Naive thymus-derived CD8-positive, alpha-beta T cell (primary cell): ENCODE results near the gene SORL1. TPM values are rescaled to one million over a fixed set of nuclear protein-coding genes. Genes with fewer than 3 reads are reported as not detected.

Experiments used
- ATAC-seq, 2 donors: fragments of 150-1000 bp; cut with Tn5 transposase in 1 of 2; sonication (Bioruptor Pico), chemical (Tn5 transposase) in 1 of 2; 1 replicate in 1 of 2; 2 replicates in 1 of 2; pipeline ENCODE4 v1.10.0; 2021; ENCODE audit warnings: mild to moderate bottlenecking in 2 of 2, moderate library complexity in 2 of 2
- POLR2A ChIA-PET: fragments of 350-600 bp; sonication (Branson Sonifier 250); formaldehyde crosslinking; loops from one replicate; lab custom pipeline; 2021; ENCODE audit warnings: antibody characterized with exemption; lab: Charles Lee
- DNase-seq, 10 donors: peaks; one replicate each; pipeline versions ENCODE4 v3.0.0 to v3.0.0-alpha.2; 2020 to 2022
- H3K27ac Mint-ChIP-seq, 10 donors: one replicate each; pipeline ENCODE4 v1.8.0; 2020 to 2022; ENCODE audit warnings: mild to moderate bottlenecking in 10 of 10, mixed read lengths in 10 of 10, moderate library complexity in 4 of 10, inconsistent platforms in 1 of 10
- H3K27me3 Mint-ChIP-seq, 5 donors: one replicate each; pipeline ENCODE4 v1.8.0; 2021 to 2022; ENCODE audit warnings: mixed read lengths in 5 of 5
- H3K36me3 Mint-ChIP-seq, 3 donors: one replicate each; pipeline ENCODE4 v1.8.0; 2020 to 2022; ENCODE audit warnings: mixed read lengths in 3 of 3, mild to moderate bottlenecking in 2 of 3, inconsistent platforms in 1 of 3
- H3K4me1 Mint-ChIP-seq, 4 donors: one replicate each; pipeline ENCODE4 v1.8.0; 2021 to 2022; ENCODE audit warnings: mixed read lengths in 4 of 4
- H3K4me3 Mint-ChIP-seq, 10 donors: one replicate each; pipeline ENCODE4 v1.8.0; 2020 to 2022; ENCODE audit warnings: mild to moderate bottlenecking in 10 of 10, mixed read lengths in 10 of 10, moderate library complexity in 6 of 10, inconsistent platforms in 1 of 10
- H3K9me3 Mint-ChIP-seq, 9 donors: one replicate each; pipeline ENCODE4 v1.8.0; 2020 to 2022; ENCODE audit warnings: mixed read lengths in 9 of 9, mild to moderate bottlenecking in 3 of 9, inconsistent platforms in 1 of 9, moderate library complexity in 1 of 9
- polyA plus RNA-seq, 3 donors: library from polyadenylated mRNA; unstranded; fragments of 300-500 nt; fragmentation: Illumina TruSeq; gene quantifications; one replicate each; pipeline ENCODE4 v1.2.3, GENCODE V29; 2021
- total RNA-seq, 8 experiments: library from RNA in 2 of 8; stranded (reverse) in 2 of 8; gene quantifications; one replicate each; pipeline ENCODE4 v1.2.3 and lab custom pipeline; 2021 to 2026

The SORL1 gene
- total and polyA plus RNA-seq, 5 experiments from 2014 or later = 157 to 419 (median 230) TPM

GRCh38 chr11:121444526-121444925, 7.6 kb upstream of the SORL1 start:
- ATAC-seq (no peak), DNase-seq (no peak)
- H3K27me3 Mint-ChIP-seq = no peaks in the 10 kb centered on the region
- peak overlapping the region in 5 of 10 donors; percentile 3 to 82 (median 65) for H3K4me3 Mint-ChIP-seq
- H3K9me3 Mint-ChIP-seq = peaks cover 0 to 3% (median 0%) of the 10 kb centered on the region in 9 donors
- peaks cover 32 to 74% (median 69%) of the 10 kb centered on the region in 4 donors for H3K4me1 Mint-ChIP-seq
- H3K36me3 Mint-ChIP-seq = peaks cover 19 to 49% (median 37%) of the 10 kb centered on the region in 3 donors
- POLR2A ChIA-PET = interaction anchor here (0.6 to 13.8 kb wide), 4 partner anchors 7 to 27 kb away, joined by 3 to 275 read pairs (median 16); partner anchors contain the start of genes SORL1 and SORL1-AS1
- peak overlapping the region; percentile 45 to 98 (median 94) for H3K27ac Mint-ChIP-seq

GRCh38 chr11:121445071-121445768, 6.9 kb upstream of the SORL1 start:
- Mint-ChIP-seq H3K9me3 (peaks cover 0 to 3% (median 0%) of the 10 kb centered on the region in 9 donors), H3K36me3 (peaks cover 19 to 47% (median 34%) of the 10 kb centered on the region in 3 donors), H3K27me3 (no peaks in the 10 kb centered on the region), H3K4me3 (peak overlapping the region; percentile 32 to 82 (median 66)), H3K4me1 (peaks cover 37 to 78% (median 73%) of the 10 kb centered on the region in 4 donors), H3K27ac (peak overlapping the region; percentile 88 to 98 (median 94))
- DNase-seq (no peak), ATAC-seq (no peak)
- POLR2A ChIA-PET = interaction anchor here (0.5 to 13.8 kb wide), 3 partner anchors 13 to 454 kb away, joined by 3 to 275 read pairs (median 3); no protein-coding TSS in a partner anchor

GRCh38 chr11:121446752-121447156, 5.4 kb upstream of the SORL1 start:
- H3K36me3 Mint-ChIP-seq = peaks cover 19 to 47% (median 30%) of the 10 kb centered on the region in 3 donors
- ATAC-seq (no peak), DNase-seq (no peak)
- H3K4me1 Mint-ChIP-seq = peaks cover 41 to 81% (median 80%) of the 10 kb centered on the region in 4 donors
- H3K27me3 Mint-ChIP-seq = no peaks in the 10 kb centered on the region
- peaks cover 0 to 3% (median 0%) of the 10 kb centered on the region in 9 donors for H3K9me3 Mint-ChIP-seq
- peak overlapping the region in 9 of 10 donors; percentile 31 to 100 (median 71) for H3K4me3 Mint-ChIP-seq
- POLR2A ChIA-PET = interaction anchor here (0.6 to 13.8 kb wide), 5 partner anchors 10 to 142 kb away, joined by 3 to 385 read pairs (median 124); no protein-coding TSS in a partner anchor
- H3K27ac Mint-ChIP-seq = peak overlapping the region; percentile 71 to 98 (median 94)

- Mint-ChIP-seq H3K4me1 (peaks cover 46 to 86% (median 82%) of the 10 kb centered on the region in 4 donors), H3K9me3 (peaks cover 0 to 3% (median 0%) of the 10 kb centered on the region in 9 donors), H3K27ac (peak overlapping the region; percentile 89 to 98 (median 96)), H3K36me3 (peaks cover 25 to 41% (median 28%) of the 10 kb centered on the region in 3 donors), H3K4me3 (peak overlapping the region in 8 of 10 donors; percentile 46 to 100 (median 93)), H3K27me3 (no peaks in the 10 kb centered on the region)
- DNase-seq (no peak), ATAC-seq (no peak)
- POLR2A ChIA-PET = interaction anchor here (0.6 to 13.8 kb wide), 4 partner anchors 16 to 55 kb away, joined by 4 to 385 read pairs (median 200); no protein-coding TSS in a partner anchor
Measured at GRCh38 chr11:121448011-121448410, 4.1 kb upstream of the SORL1 start.

GRCh38 chr11:121448431-121448941, 3.6 kb upstream of the SORL1 start:
- ATAC-seq = no peak
- Mint-ChIP-seq H3K4me1 (peaks cover 46 to 90% (median 85%) of the 10 kb centered on the region in 4 donors), H3K4me3 (peak overlapping the region; percentile 46 to 100 (median 87)), H3K9me3 (peaks cover 0 to 3% (median 0%) of the 10 kb centered on the region in 9 donors), H3K27ac (peak overlapping the region; percentile 89 to 98 (median 96)), H3K36me3 (peaks cover 26 to 41% (median 29%) of the 10 kb centered on the region in 3 donors), H3K27me3 (no peaks in the 10 kb centered on the region)
- POLR2A ChIA-PET = interaction anchor here (0.6 to 13.8 kb wide), 11 partner anchors 15 to 132 kb away, joined by 3 to 385 read pairs (median 27); no protein-coding TSS in a partner anchor
- DNase-seq = no peak

GRCh38 chr11:121449123-121449522, 3.0 kb upstream of the SORL1 start:
- POLR2A ChIA-PET = interaction anchor here (0.6 to 13.8 kb wide), 16 partner anchors 15 to 1613 kb away, joined by 3 to 385 read pairs (median 12); partner anchors contain the start of genes HSPA8 and SC5D
- H3K4me3 Mint-ChIP-seq = peak overlapping the region; percentile 57 to 100 (median 88)
- H3K36me3 Mint-ChIP-seq = peaks cover 26 to 41% (median 29%) of the 10 kb centered on the region in 3 donors
- no peaks in the 10 kb centered on the region for H3K27me3 Mint-ChIP-seq
- peak; percentile 24 to 48 for ATAC-seq
- peaks cover 0 to 3% (median 0%) of the 10 kb centered on the region in 9 donors for H3K9me3 Mint-ChIP-seq
- peaks cover 47 to 90% (median 86%) of the 10 kb centered on the region in 4 donors for H3K4me1 Mint-ChIP-seq
- peak in 8 of 10 donors; percentile 24 to 81 (median 64) for DNase-seq
- H3K27ac Mint-ChIP-seq = peak overlapping the region; percentile 89 to 98 (median 96)

- peak overlapping the region; percentile 89 to 98 (median 96) for H3K27ac Mint-ChIP-seq
- peaks cover 49 to 91% (median 86%) of the 10 kb centered on the region in 4 donors for H3K4me1 Mint-ChIP-seq
- ATAC-seq (no peak), DNase-seq (no peak)
- H3K4me3 Mint-ChIP-seq = peak overlapping the region; percentile 57 to 100 (median 88)
- peaks cover 0 to 3% (median 0%) of the 10 kb centered on the region in 9 donors for H3K9me3 Mint-ChIP-seq
- H3K36me3 Mint-ChIP-seq = peaks cover 23 to 41% (median 25%) of the 10 kb centered on the region in 3 donors
- H3K27me3 Mint-ChIP-seq = no peaks in the 10 kb centered on the region
- POLR2A ChIA-PET = interaction anchor here (0.6 to 13.8 kb wide), 21 partner anchors 8 to 1613 kb away, joined by 3 to 385 read pairs (median 12); partner anchors contain the start of genes HSPA8 and SC5D
Measured at GRCh38 chr11:121449626-121450025, 2.5 kb upstream of the SORL1 start.

GRCh38 chr11:121450401-121450800, 1.7 kb upstream of the SORL1 start:
- Mint-ChIP-seq H3K4me1 (peaks cover 53 to 91% (median 86%) of the 10 kb centered on the region in 4 donors), H3K4me3 (peak overlapping the region; percentile 74 to 100 (median 93)), H3K9me3 (peaks cover 0 to 3% (median 0%) of the 10 kb centered on the region in 9 donors), H3K27me3 (no peaks in the 10 kb centered on the region), H3K36me3 (peaks cover 21 to 38% (median 22%) of the 10 kb centered on the region in 3 donors), H3K27ac (peak overlapping the region; percentile 89 to 98 (median 96))
- DNase-seq (peak in 3 of 10 donors; percentile 26 to 51 (median 44)), ATAC-seq (no peak)
- POLR2A ChIA-PET = interaction anchor here (1.0 to 13.8 kb wide), 25 partner anchors 9 to 1612 kb away, joined by 3 to 385 read pairs (median 9); partner anchors contain the start of genes HSPA8 and SC5D

- peaks cover 0 to 3% (median 0%) of the 10 kb centered on the region in 9 donors for H3K9me3 Mint-ChIP-seq
- H3K4me3 Mint-ChIP-seq = peak overlapping the region; percentile 74 to 100 (median 93)
- H3K27ac Mint-ChIP-seq = peak overlapping the region; percentile 89 to 98 (median 96)
- peaks cover 50 to 90% (median 86%) of the 10 kb centered on the region in 4 donors for H3K4me1 Mint-ChIP-seq
- POLR2A ChIA-PET = interaction anchor here (0.5 to 13.8 kb wide), 34 partner anchors 10 to 1611 kb away, joined by 3 to 385 read pairs (median 6); partner anchors contain the start of genes HSPA8 and SC5D
- H3K36me3 Mint-ChIP-seq = peaks cover 14 to 36% (median 25%) of the 10 kb centered on the region in 3 donors
- ATAC-seq (peak; percentile 12 to 43), DNase-seq (peak in 7 of 10 donors; percentile 18 to 71 (median 58))
- no peaks in the 10 kb centered on the region for H3K27me3 Mint-ChIP-seq
Measured at GRCh38 chr11:121451178-121451985, 732 bp upstream of the SORL1 start.

- Mint-ChIP-seq H3K27ac (peak within 1 kb of the TSS; percentile 94 to 99 (median 97)), H3K4me3 (peak within 1 kb of the TSS; percentile 93 to 100 (median 97)), H3K27me3 (no peaks in the 10 kb centered on the region), H3K4me1 (peaks cover 57 to 90% (median 86%) of the 10 kb centered on the region in 4 donors), H3K9me3 (peaks cover 0 to 3% (median 0%) of the 10 kb centered on the region in 9 donors), H3K36me3 (peaks cover 14 to 36% (median 28%) of the 10 kb centered on the region in 3 donors)
- peak; percentile 50 to 81 (median 66) for DNase-seq
- POLR2A ChIA-PET = interaction anchor here (0.6 to 13.8 kb wide), 22 partner anchors 11 to 161 kb away, joined by 3 to 385 read pairs (median 12); partner anchors contain the start of gene SC5D
- peak; percentile 56 to 64 for ATAC-seq
Measured at GRCh38 chr11:121452609-121453150, 566 bp downstream of the SORL1 start, which contains the start of gene SORL1-AS1. SORL1-AS1 (minus strand) TSS chr11:121452967.
